HG02623 (cell line): ENCODE results near the gene ACVR1B.
"Not testable (repeated sequence)": the region's sequence is repeated elsewhere in the genome, so short reads cannot be mapped to it uniquely, and the experiment has no call there.

Source experiments
- ATAC-seq: cut with Tn5 transposase; IDR thresholded peaks from one replicate; pipeline ENCODE4 v1.9.1; 2021; ENCODE audit warnings: moderate library complexity; ENCODE audit not compliant: unreplicated experiment

The ACVR1B gene

DNA sequence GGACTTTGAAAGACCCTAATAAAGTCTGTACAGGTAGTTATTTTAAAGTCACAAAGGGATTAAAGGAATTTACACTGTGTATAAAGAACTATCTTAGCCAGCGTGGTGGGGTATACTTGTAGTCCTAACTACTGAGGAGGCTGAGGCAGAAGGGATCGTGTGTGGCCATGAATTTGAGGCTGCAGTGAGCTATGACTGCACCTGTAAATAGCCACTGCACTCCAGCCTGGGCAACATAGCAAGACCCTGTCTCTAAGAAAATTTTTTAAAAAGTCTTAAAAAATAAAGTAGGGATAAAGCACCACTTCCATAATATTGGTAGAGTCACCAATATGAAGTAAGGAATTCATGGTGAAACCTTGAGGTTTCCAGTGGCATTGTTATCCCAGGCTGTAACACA, 18.1 kb downstream of the ACVR1B start:
- no peak for ATAC-seq

- ATAC-seq: peak; percentile 80
Measured at GRCh38 chr12:51970904-51971646, 19.6 kb downstream of the ACVR1B start.

- ATAC-seq: no peak
Measured at GRCh38 chr12:51971679-51972421, 20.4 kb downstream of the ACVR1B start.

DNA sequence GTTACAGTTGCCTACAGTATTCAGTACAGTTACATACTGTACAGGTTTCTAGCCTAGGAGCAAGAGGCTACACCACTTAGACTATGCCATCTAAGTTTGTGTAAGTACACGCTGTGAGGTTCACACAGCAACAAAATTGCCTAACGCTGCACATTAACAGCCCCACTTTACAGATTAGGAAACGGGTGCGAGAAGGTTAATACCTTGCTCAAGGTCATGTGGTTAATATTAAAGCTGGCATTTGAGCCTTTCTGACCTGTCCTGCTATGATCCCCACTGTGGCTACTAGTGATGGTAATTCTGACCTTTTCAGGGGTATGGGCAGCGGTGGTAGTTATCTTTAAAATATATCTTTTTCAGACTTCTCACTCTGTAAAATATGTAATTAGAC, 20.9 kb downstream of the ACVR1B start:
- ATAC-seq: no peak

DNA sequence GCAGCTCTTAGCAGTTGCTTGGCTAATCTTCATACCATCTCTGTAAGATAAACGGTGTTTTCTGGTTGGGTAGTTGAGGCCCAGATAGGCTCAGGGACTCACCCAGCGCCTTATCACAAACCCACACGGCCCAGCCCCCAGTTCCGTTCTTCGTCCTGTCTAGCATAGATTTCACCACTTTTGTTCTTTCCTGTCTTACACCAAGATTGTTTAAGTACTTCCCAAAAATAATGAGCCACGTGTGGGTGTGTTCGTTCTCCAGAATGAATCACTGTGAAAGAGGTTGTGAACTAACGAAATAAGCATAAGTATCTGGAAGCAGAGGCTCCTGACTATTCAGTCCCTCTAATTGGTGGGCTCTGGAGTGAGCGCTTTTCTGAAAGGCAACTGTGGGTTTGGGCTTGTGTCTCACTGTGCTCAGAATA, 21.4 kb downstream of the ACVR1B start:
- ATAC-seq: no peak

DNA sequence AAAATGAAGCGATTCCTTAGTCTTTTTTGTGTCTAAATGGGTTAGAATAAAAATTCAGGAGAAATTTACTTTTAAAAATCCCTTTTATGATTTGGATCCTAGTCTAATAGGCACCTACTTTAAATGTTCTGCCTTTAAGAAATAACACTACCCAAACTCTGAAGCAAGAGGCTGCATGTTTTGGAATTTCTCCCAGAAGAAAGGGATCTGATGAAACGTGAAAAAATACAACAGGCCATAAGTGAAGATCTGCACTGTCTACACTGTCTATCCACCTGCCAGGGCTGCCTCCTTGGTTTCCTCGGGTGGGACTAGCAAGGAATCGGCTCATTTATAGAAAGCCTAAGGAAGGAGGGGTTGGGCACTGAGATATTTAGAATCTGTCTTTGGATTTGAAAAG, 22.1 kb downstream of the ACVR1B start:
- no peak for ATAC-seq

DNA sequence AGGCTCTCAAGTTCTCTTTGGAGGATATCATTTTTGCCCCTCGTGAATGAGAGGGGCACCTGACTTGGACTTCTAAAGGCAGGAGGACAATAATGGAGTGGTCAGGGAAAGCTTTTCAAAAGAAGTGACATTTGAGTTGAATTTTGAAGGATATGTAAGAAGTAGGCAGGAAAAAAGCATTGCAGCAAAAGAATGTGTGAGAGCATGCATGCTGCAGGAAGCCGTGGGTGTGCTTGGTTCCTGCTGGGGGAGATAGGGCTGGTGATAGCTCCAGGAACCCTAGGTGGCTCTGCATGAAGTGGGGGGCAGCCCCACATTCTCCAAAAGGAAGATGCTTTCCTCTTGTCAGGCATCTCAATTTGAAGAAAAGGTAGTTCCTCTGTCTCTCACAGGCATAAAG, 23.1 kb downstream of the ACVR1B start:
- no peak for ATAC-seq

GRCh38 chr12:51975196-51975595, 23.7 kb downstream of the ACVR1B start:
- ATAC-seq: no peak

GRCh38 chr12:51976376-51977160, 25.1 kb downstream of the ACVR1B start:
- ATAC-seq: no peak

DNA sequence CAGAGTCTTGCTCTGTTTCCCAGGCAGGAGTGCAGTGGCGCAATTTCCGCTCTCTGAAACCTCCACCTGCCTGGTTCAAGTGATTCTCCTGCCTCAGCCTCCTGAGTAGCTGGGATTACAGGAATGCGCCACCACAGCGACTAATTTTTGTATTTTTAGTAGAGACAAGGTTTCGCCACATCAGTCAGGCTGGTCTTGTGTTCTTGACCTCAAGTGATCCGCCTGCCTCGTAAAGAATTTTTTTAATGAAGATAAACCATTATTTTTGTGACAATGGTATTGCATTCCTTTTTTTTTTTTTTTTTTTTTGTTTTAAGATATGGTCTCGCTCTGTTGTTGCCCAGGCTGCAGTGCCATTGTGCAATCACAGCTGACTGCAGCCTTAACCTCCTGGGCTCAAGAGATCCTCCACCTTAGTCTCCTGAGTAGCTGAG, 25.8 kb downstream of the ACVR1B start:
- no peak for ATAC-seq

GRCh38 chr12:51979306-51979705, 27.8 kb downstream of the ACVR1B start:
- ATAC-seq: not testable (repeated sequence)

DNA sequence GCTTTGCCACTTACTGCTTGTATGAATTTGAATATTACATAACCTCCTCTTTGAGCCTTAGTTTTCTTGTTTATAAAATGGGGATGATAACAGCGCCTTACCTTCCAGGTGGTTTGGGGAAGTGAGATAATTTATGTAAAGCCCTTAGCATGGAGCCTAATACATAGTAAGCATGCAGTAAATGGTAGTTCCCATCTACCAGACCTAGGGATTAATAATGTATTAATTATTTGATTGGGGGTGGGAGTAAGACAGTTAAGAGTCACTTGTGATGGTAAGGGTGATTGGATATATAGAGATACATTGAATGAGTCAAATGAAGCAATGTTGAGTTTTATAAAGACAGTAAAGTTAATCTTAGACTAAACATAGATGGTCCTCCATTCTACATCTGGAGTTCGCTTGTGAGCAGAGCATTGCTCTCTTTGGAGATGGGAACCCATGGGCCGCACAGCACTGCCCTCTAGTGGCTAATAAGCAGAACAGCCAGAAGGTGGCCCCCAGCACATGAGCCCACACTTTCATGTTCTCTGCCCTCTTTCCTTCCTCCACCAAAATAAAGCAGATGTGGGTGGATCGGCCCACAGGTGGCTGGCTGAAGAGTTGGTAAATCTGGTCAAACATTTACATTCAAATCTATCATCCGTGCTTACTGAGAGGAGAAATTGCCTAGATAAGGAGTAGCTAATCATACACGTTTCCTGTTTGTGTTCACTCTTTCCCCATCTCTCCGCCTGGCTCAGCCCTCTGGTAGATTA, 28.7 kb downstream of the ACVR1B start:
- peak; percentile 55 for ATAC-seq

DNA sequence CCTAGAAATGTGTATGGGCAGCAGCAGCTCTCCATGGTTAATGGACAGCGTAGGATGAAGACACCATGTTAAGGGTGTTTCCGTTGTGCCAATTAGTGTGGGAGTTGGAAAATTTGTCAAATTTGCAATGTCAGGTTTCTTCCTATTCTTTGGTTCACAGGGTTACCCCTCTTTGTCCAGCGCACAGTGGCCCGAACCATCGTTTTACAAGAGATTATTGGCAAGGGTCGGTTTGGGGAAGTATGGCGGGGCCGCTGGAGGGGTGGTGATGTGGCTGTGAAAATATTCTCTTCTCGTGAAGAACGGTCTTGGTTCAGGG, 29.3 kb downstream of the ACVR1B start:
- ATAC-seq: no peak

- no peak for ATAC-seq
Measured at GRCh38 chr12:51984657-51985056, 33.2 kb downstream of the ACVR1B start.

DNA sequence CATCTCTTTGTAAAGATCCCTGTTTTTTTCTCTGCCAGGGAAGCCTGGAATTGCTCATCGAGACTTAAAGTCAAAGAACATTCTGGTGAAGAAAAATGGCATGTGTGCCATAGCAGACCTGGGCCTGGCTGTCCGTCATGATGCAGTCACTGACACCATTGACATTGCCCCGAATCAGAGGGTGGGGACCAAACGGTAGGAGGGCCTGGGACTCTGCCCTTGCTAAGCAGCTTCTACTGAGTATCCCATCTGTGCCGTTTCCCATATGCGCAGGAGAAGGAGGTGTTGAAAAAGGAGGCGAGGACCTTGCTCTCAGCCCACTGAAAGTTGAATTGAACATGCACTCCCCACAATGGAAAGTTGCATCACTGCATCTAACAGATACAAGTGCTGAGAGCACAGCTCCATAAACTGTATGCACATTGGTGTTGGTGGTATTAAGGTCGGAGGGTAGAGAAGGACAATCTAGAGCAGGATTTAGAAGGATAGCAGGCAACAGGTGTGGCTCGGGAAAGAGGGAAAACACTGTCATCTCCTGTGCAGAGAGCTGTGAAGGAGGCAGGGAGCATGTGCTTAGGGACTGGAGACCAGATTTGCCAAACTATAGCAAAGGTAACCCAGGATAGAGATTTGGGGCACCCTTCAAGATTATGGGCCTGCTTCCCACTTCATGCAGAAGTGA, 33.8 kb downstream of the ACVR1B start:
- ATAC-seq: no peak

DNA sequence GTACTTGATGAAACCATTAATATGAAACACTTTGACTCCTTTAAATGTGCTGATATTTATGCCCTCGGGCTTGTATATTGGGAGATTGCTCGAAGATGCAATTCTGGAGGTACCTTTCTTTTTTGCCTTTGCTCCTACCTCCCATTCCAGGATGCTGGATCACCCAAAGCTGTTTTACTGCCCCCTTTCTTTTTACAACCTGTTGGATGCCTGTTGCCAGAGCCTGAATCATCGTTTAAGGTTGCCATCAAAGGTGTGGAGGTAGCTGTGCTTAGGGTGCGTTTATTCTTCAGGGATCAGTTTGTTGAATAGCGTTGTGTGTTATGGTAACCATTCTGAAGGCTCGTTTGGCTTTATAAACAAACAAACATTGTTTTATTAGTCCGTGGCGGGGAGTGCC, 35.3 kb downstream of the ACVR1B start:
- ATAC-seq: no peak

GRCh38 chr12:51992246-51992645, 40.7 kb downstream of the ACVR1B start:
- ATAC-seq: no peak

- no peak for ATAC-seq
Measured at GRCh38 chr12:51994539-51994820, 43.0 kb downstream of the ACVR1B start.

DNA sequence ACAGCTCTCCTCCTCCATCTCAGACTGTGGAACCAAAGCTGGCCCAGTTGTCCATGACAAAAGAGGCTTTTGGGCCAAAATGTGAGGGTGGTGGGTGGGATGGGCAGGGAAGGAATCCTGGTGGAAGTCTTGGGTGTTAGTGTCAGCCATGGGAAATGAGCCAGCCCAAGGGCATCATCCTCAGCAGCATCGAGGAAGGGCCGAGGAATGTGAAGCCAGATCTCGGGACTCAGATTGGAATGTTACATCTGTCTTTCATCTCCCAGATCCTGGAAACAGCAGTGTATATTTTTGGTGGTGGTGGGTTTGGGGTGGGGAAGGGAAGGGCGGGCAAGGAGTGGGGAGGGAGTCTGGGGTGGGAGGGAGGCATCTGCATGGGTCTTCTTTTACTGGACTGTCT, 43.5 kb downstream of the ACVR1B start:
- no peak for ATAC-seq

- no peak for ATAC-seq
Measured at GRCh38 chr12:51997136-51997535, 45.6 kb downstream of the ACVR1B start.
